K562 (cell line): ENCODE results near the gene RPLP2. TPM values are rescaled to one million over a fixed set of nuclear protein-coding genes. Genes with fewer than 3 reads are reported as not detected.

Source experiments
- ATAC-seq: fragments of 200-7000 bp; cut with Tn5 transposase; 3 replicates; pipeline ENCODE4 v1.9.1; 2020; ENCODE audit warnings: moderate library complexity
- BruUV-seq: library from RNA; stranded (reverse); fragments of 400-500 nt; replicated peaks from 2 replicates; lab custom pipeline; 2021; lab: Mats Ljungman, UMichigan
- CTCF ChIA-PET: fragments of 300-600 bp; formaldehyde crosslinking; extraction: SDS; loops from one replicate; lab custom pipeline; 2021; ENCODE audit warnings: low intra/inter-chr PET ratio; lab: Yijun Ruan, JAX
- POLR2A ChIA-PET: fragments of 300-600, 350-650 bp; sonication (Branson Sonifier 250); formaldehyde crosslinking; extraction: SDS; loops from one replicate; lab custom pipeline; 2021; ENCODE audit warnings: antibody characterized with exemption, inconsistent platforms; lab: Yijun Ruan, JAX
- DNase-seq, 4 experiments: peaks; one replicate each; pipeline versions ENCODE4 v3.0.0 to v3.0.0-alpha.2; 2011 to 2018; ENCODE audit warnings: low spot score in 3 of 4, mixed read lengths in 3 of 4; ENCODE audit errors: extremely low read depth in 1 of 4
- FAIRE-seq: peaks from 2 replicates; lab custom pipeline; 2011; peaks lifted over from hg19 to GRCh38; lab: Jason Lieb, UNC
- H2AFZ ChIP-seq: 2 replicates; pipeline ENCODE4 v1.6.0; 2011; ENCODE audit warnings: low read depth, low read length, control low read depth, inconsistent platforms
- H3K27ac ChIP-seq: fragments of 200-600 bp; 3 replicates; pipeline ENCODE4 v1.8.0; 2011; ENCODE audit warnings: low read depth, mild to moderate bottlenecking, control low read depth, inconsistent platforms, low read length, moderate library complexity, mixed read lengths; ENCODE audit errors: extremely low read depth
- H3K27me3 ChIP-seq, 2 experiments: fragments of 300-600 bp in 1 of 2; 2 replicates in 1 of 2; 3 replicates in 1 of 2; pipeline versions ENCODE4 v1.6.0 to v1.8.0; 2011; ENCODE audit warnings: inconsistent platforms in 2 of 2, low read length in 2 of 2, mild to moderate bottlenecking in 1 of 2, mixed read lengths in 1 of 2, moderate library complexity in 1 of 2; ENCODE audit not compliant: control insufficient read depth in 2 of 2, insufficient read depth in 2 of 2
- H3K36me3 ChIP-seq: fragments of 300-600 bp; 3 replicates; pipeline ENCODE4 v1.8.0; 2011; ENCODE audit warnings: mild to moderate bottlenecking, low read length, inconsistent platforms; ENCODE audit not compliant: control insufficient read depth, insufficient read depth
- H3K4me1 ChIP-seq, 2 experiments: fragments of 200-600 bp in 1 of 2; replicated peaks in 1 of 2; 2 replicates in 1 of 2; 3 replicates in 1 of 2; pipeline versions ENCODE4 v1.5.1 to v1.8.0; 2011; ENCODE audit warnings: inconsistent platforms in 2 of 2, low read length in 2 of 2, mild to moderate bottlenecking in 1 of 2, mixed read lengths in 1 of 2, moderate library complexity in 1 of 2; ENCODE audit not compliant: control insufficient read depth in 2 of 2, insufficient read depth in 2 of 2
- H3K4me2 ChIP-seq: 2 replicates; pipeline ENCODE4 v1.6.1; 2011; ENCODE audit warnings: low read length, control low read depth, inconsistent platforms, mixed read lengths; ENCODE audit not compliant: insufficient read depth
- H3K4me3 ChIP-seq: fragments of 200-600 bp; sonication (generic), shearing (Covaris generic); 2 replicates; pipeline ENCODE4 v1.5.1; 2016; ENCODE audit warnings: control low read depth, inconsistent platforms
- H3K79me2 ChIP-seq: fragments of 200-600 bp; 3 replicates; pipeline ENCODE4 v1.8.0; 2011; ENCODE audit warnings: low read length, inconsistent platforms; ENCODE audit not compliant: control insufficient read depth, insufficient read depth
- H3K9ac ChIP-seq, 2 experiments: 2 replicates each; pipeline versions ENCODE4 v1.6.0 to v1.6.1; 2011; ENCODE audit warnings: low read depth in 2 of 2, low read length in 2 of 2, control low read depth in 1 of 2, inconsistent platforms in 1 of 2, mild to moderate bottlenecking in 1 of 2, mixed read lengths in 1 of 2; ENCODE audit not compliant: insufficient read depth in 1 of 2
- H3K9me1 ChIP-seq: one replicate; pipeline ENCODE4 v1.6.0; 2011; ENCODE audit warnings: inconsistent platforms, mild to moderate bottlenecking, low read length, moderate library complexity; ENCODE audit not compliant: control insufficient read depth, insufficient read depth
- H3K9me3 ChIP-seq: replicated peaks from 2 replicates; pipeline ENCODE4 v1.5.1; 2011; ENCODE audit warnings: low read depth, low read length, inconsistent platforms; ENCODE audit not compliant: control insufficient read depth, insufficient read depth
- H4K20me1 ChIP-seq: replicated peaks from 2 replicates; pipeline ENCODE4 v1.6.1; 2011; ENCODE audit warnings: low read length, inconsistent platforms, mixed read lengths; ENCODE audit not compliant: control insufficient read depth, insufficient read depth
- MED1 ChIP-seq: sonication (generic); formaldehyde crosslinking; IDR thresholded peaks from 2 replicates; pipeline ENCODE4 v1.8.1; 2023; ENCODE audit warnings: missing genetic modification reagents, borderline replicate concordance
- NFE2 ChIP-seq: IDR thresholded peaks from 2 replicates; pipeline ENCODE4 v1.6.1; 2014; ENCODE audit warnings: antibody characterized with exemption, low read depth
- POLR2A ChIP-seq: fragments of 450-650 bp; conservative IDR thresholded peaks from 2 replicates; pipeline ENCODE4 v1.6.1; 2016
- POLR2H ChIP-seq: IDR thresholded peaks from 2 replicates; pipeline ENCODE4 v1.6.1; 2016; ENCODE audit warnings: missing genetic modification characterization, low read depth, mild to moderate bottlenecking, control low read depth, missing compliant biosample characterization, moderate library complexity
- REST ChIP-seq, 2 experiments: fragments of 450-650 bp; formaldehyde crosslinking in 1 of 2; IDR thresholded peaks; 2 replicates each; pipeline versions ENCODE4 v1.4.0 to v1.6.1; 2014 to 2020; ENCODE audit warnings: mild to moderate bottlenecking in 2 of 2, borderline replicate concordance in 1 of 2, low read depth in 1 of 2
- ZNF133 ChIP-seq: fragments of 250-450 bp; sonication (Bioruptor Pico); IDR thresholded peaks from 2 replicates; pipeline ENCODE4 v1.4.0; 2020; ENCODE audit warnings: mild to moderate bottlenecking
- ZNF586 ChIP-seq: fragments of 450-650 bp; formaldehyde crosslinking; conservative IDR thresholded peaks from 2 replicates; pipeline ENCODE4 v1.4.0; 2020; ENCODE audit warnings: mild to moderate bottlenecking, moderate library complexity
- WGBS: fragments of 100-300 bp; shearing (Covaris generic); methylation state at CpG from one replicate; pipeline ENCODE4 v1.1.6; 2016; ENCODE audit warnings: low coverage, mixed read lengths; ENCODE audit not compliant: insufficient coverage; ENCODE audit errors: missing lambda C conversion rate; 5-methylcytosine and 5-hydroxymethylcytosine counted together
- in situ Hi-C: fragments of 300-500 bp; cut with MboI; formaldehyde crosslinking; loops from 4 replicates; pipeline ENCODE4 v1.15.0; 2018; ENCODE audit warnings: inconsistent platforms, mixed read lengths
- intact Hi-C: fragments of 100-400 bp; cut with micrococcal nuclease; formaldehyde crosslinking; loops from 2 replicates; pipeline ENCODE4 v1.14.2; 2022
- polyA plus RNA-seq, 8 experiments: library from polyadenylated mRNA; depleted of rRNA in 4 of 8; stranded (reverse) in 5 of 8; unstranded in 3 of 8; fragments of >200 nt; fragmentation: Nextera tagmentation in 2 of 8; fragmentation: Illumina TruSeq in 1 of 8; extraction: Ambion mirVana in 2 of 8; extraction: Trizol in 1 of 8; gene quantifications; 2 replicates each; pipeline versions ENCODE4 v1.2.1 to v1.2.3, GENCODE V29; 2011 to 2014; ENCODE audit warnings: inconsistent platforms in 1 of 8, missing spikeins in 1 of 8
- total RNA-seq, 7 experiments: library from RNA; depleted of rRNA in 6 of 7; stranded (reverse); fragments of >200 nt in 6 of 7; fragmentation: Illumina TruSeq in 2 of 7; extraction: Trizol in 2 of 7; gene quantifications; 2 replicates each; pipeline versions ENCODE4 v1.2.1 to v1.2.3, GENCODE V29; 2011 to 2021; ENCODE audit warnings: low replicate concordance in 1 of 7
- TF ChIP-seq, protein P1 (sequence below): fragments of 250-450 bp; sonication (Bioruptor Pico); IDR thresholded peaks from 2 replicates; pipeline ENCODE4 v1.8.0; 2021; ENCODE audit warnings: borderline replicate concordance, mild to moderate bottlenecking, moderate library complexity; ENCODE audit not compliant: poor library complexity, severe bottlenecking
- TF ChIP-seq, protein P2 (sequence below): sonication (generic); formaldehyde crosslinking; IDR thresholded peaks from 2 replicates; pipeline ENCODE4 v1.8.1; 2023; ENCODE audit warnings: mild to moderate bottlenecking, missing genetic modification reagents

The RPLP2 gene
- total and polyA plus RNA-seq, 9 of the 15 experiments (the other 6 are each of a cell fraction or from before 2014, with no cell fraction given), result 528 to 3,807 (median 1,633) TPM

DNA sequence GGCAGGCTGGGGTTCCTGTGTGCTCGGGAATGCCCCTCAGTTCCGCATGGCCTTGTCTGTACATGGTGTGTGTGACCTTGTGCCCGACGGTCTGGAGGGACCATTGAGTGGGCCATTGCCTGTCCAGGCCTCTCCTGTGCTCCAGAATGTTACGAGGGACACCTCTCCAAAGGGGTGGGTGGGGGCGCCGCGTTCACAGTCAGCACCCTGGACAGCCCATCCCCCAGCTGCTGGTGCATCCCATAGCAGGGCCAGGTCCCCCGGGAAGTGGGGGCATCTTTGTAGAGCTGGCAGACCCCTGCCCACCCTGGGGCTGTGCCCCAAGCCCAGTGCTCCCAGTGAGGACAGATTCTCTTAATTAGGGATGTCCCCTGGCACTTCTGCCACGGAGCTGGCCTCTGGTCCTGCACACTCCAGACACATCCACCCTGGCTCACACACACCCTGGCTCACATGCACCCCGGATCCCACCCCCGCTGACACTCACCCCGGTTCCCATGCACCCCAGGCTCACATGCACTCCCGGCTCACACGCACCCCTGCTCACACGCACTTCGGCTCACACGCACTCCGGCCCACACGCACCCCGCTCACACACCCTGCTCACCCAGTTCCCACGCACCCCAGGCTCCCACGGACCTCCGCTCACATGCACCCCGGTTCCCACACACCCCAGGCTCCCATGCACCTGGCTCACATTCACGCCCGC lies 48.4 kb downstream of the RPLP2 start:
- WGBS, result 80% methylated on average over 23 of the region's 27 CpGs
- TF ChIP-seq NFE2 (no peak), REST (IDR thresholded peaks at IDR 0.05; ENCODE audit: borderline replicate concordance) (peak; percentile 27; the same call in 1 of the 2 replicates), REST (CRISPR knock-in tag; IDR thresholded peaks at IDR 0.05; ENCODE audit: low read depth) (no peak), POLR2H (no peak), ZNF586 (CRISPR knock-in tag) (no peak), ZNF133 (CRISPR knock-in tag) (no peak), MED1 (CRISPR knock-in tag) (no peak), POLR2A (no peak)
- TF ChIP-seq, protein P1, sequence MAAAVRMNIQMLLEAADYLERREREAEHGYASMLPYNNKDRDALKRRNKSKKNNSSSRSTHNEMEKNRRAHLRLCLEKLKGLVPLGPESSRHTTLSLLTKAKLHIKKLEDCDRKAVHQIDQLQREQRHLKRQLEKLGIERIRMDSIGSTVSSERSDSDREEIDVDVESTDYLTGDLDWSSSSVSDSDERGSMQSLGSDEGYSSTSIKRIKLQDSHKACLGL (CRISPR knock-in tag), result no peak
- TF ChIP-seq, protein P2, sequence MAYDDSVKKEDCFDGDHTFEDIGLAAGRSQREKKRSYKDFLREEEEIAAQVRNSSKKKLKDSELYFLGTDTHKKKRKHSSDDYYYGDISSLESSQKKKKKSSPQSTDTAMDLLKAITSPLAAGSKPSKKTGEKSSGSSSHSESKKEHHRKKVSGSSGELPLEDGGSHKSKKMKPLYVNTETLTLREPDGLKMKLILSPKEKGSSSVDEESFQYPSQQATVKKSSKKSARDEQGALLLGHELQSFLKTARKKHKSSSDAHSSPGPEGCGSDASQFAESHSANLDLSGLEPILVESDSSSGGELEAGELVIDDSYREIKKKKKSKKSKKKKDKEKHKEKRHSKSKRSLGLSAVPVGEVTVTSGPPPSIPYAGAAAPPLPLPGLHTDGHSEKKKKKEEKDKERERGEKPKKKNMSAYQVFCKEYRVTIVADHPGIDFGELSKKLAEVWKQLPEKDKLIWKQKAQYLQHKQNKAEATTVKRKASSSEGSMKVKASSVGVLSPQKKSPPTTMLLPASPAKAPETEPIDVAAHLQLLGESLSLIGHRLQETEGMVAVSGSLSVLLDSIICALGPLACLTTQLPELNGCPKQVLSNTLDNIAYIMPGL (CRISPR knock-in tag), result no peak

More for the DNA sequence above, 48.4 kb downstream of the RPLP2 start:
- no peaks in the 10 kb centered on the region for H3K36me3 ChIP-seq
- in situ Hi-C loops, result no loop called here
- H3K27me3 ChIP-seq, result no peaks in the 10 kb centered on the region
- H3K9me1 ChIP-seq, result peaks cover 5% of the 10 kb centered on the region
- H3K4me2 ChIP-seq, result no peak overlapping the region
- no peak for DNase-seq
- peaks cover 14 to 93% of the 10 kb centered on the region in 2 experiments for H3K4me1 ChIP-seq
- FAIRE-seq, result no peak
- H3K4me3 ChIP-seq, result no peak overlapping the region
- no peaks in the 10 kb centered on the region for H3K9me3 ChIP-seq
- intact Hi-C loops, result no loop called here
- no peak overlapping the region for H3K27ac ChIP-seq
- no peaks in the 10 kb centered on the region for H3K79me2 ChIP-seq
- POLR2A ChIA-PET, result interaction anchor here (0.7 kb wide), 1 partner anchor 18 kb away, joined by 3 read pairs; no protein-coding TSS in a partner anchor
- ATAC-seq, result no peak
- CTCF ChIA-PET, result no interaction called here
- no peak overlapping the region for H2AFZ ChIP-seq
- peaks cover 14% of the 10 kb centered on the region for H4K20me1 ChIP-seq
- no peak overlapping the region; a peak in 1 of 4 replicates for H3K9ac ChIP-seq
- no TSS peak for BruUV-seq
